AG09309 (cell line): ENCODE results near the gene PAIP1.
"Not testable (repeated sequence)": the region's sequence is repeated elsewhere in the genome, so short reads cannot be mapped to it uniquely, and the experiment has no call there.

ENCODE experiments used
- DNase-seq: peaks from one replicate; pipeline ENCODE4 v3.0.0-alpha.2; 2010; ENCODE audit warnings: low read depth
- H3K4me3 ChIP-seq: 2 replicates; pipeline ENCODE4 v1.5.1; 2011; ENCODE audit warnings: mild to moderate bottlenecking, low read depth, low read length, moderate library complexity; ENCODE audit not compliant: control insufficient read depth
- CTCF ChIP-seq: IDR thresholded peaks from 2 replicates; pipeline ENCODE4 v1.5.1; 2011; ENCODE audit warnings: mild to moderate bottlenecking, low read depth, low read length, inconsistent platforms; ENCODE audit not compliant: insufficient read depth, control insufficient read depth; ENCODE audit errors: missing control alignments

Gene PAIP1

GRCh38 chr5:43560128-43560527 lies 3.3 kb upstream of the PAIP1 start:
- DNase-seq, result no peak
- no peak for TF ChIP-seq CTCF
- no peak overlapping the region for H3K4me3 ChIP-seq

- TF ChIP-seq CTCF, result peak; percentile 16
- DNase-seq, result not testable (repeated sequence)
- H3K4me3 ChIP-seq, result peak overlapping the region; percentile 89
Observed at GRCh38 chr5:43556607-43556856, 345 bp downstream of the PAIP1 start.

- H3K4me3 ChIP-seq, result peak overlapping the region; percentile 89
- no peak for DNase-seq
- no peak for TF ChIP-seq CTCF
Observed at GRCh38 chr5:43555895-43556606, 826 bp downstream of the PAIP1 start.

- no peak for TF ChIP-seq CTCF
- no peak overlapping the region for H3K4me3 ChIP-seq
- no peak for DNase-seq
Observed at GRCh38 chr5:43554497-43554896, 2.4 kb downstream of the PAIP1 start.

- DNase-seq, result no peak
- no peak overlapping the region for H3K4me3 ChIP-seq
- no peak for TF ChIP-seq CTCF
Observed at GRCh38 chr5:43553381-43553780, 3.5 kb downstream of the PAIP1 start.

- no peak for DNase-seq
- no peak overlapping the region for H3K4me3 ChIP-seq
- TF ChIP-seq CTCF, result no peak
Observed at GRCh38 chr5:43551731-43552130, 5.1 kb downstream of the PAIP1 start.

GRCh38 chr5:43549272-43549671 lies 7.6 kb downstream of the PAIP1 start:
- DNase-seq, H3K4me3 ChIP-seq: not testable (repeated sequence)

GRCh38 chr5:43548358-43548757 lies 8.5 kb downstream of the PAIP1 start:
- no peak for DNase-seq
- no peak overlapping the region for H3K4me3 ChIP-seq
- TF ChIP-seq CTCF, result no peak
